Measurements from ENCODE around the gene SVOP. TPM values are rescaled to one million over a fixed set of nuclear protein-coding genes. Genes with fewer than 3 reads are reported as not detected.
"Not testable (repeated sequence)": the region's sequence is repeated elsewhere in the genome, so short reads cannot be mapped to it uniquely, and the experiment has no call there.

The SVOP gene
- polyA plus RNA-seq, 3 donors, result not detected

GRCh38 chr12:108995370-108995992 lies 25.4 kb downstream of the SVOP start:
- Mint-ChIP-seq H3K27ac (no peak overlapping the region), H3K4me3 (no peak overlapping the region), H3K4me1 (no peaks in the 10 kb centered on the region), H3K9me3 (peaks cover 0 to 4% (median 2%) of the 10 kb centered on the region in 7 donors), H3K27me3 (ENCODE audit: low read depth in 3 of 3) (peaks cover 2 to 8% (median 5%) of the 10 kb centered on the region in 3 donors), H3K36me3 (no peaks in the 10 kb centered on the region)
- intact Hi-C loops (cut with micrococcal nuclease), result no loop called here
- WGBS (ENCODE audit: insufficient coverage), result no CpG with 5 or more reads among the region's 6 CpGs
- no peak for DNase-seq
- no peak overlapping the region for H3K4me3 ChIP-seq (replicated peaks in 1 of 3; ENCODE audit: low read depth in 2 of 3, low read length in 3 of 3)
- H3K9me3 ChIP-seq (replicated peaks in 1 of 2; ENCODE audit: control insufficient read depth in 1 of 2, insufficient read depth in 1 of 2, low read length in 2 of 2), result no peaks in the 10 kb centered on the region
- TF ChIP-seq CTCF (IDR thresholded peaks at IDR 0.05), result no peak
- no peak overlapping the region for H2AFZ ChIP-seq (ENCODE audit: insufficient read depth, low read depth, low read length, poor library complexity, severe bottlenecking)
- no peaks in the 10 kb centered on the region for H4K20me1 ChIP-seq (ENCODE audit: insufficient read depth, low read length)
- H3K79me2 ChIP-seq (ENCODE audit: insufficient read depth, low read length), result no peaks in the 10 kb centered on the region
- no peaks in the 10 kb centered on the region for H3K27me3 ChIP-seq (ENCODE audit: control insufficient read depth in 2 of 2, insufficient read depth in 2 of 2, low read length in 2 of 2)
- no peak overlapping the region for H3K27ac ChIP-seq (ENCODE audit: low read depth in 1 of 2, low read length in 2 of 2)
- H3K9ac ChIP-seq (ENCODE audit: insufficient read depth, low read length, poor library complexity, severe bottlenecking), result no peak overlapping the region
- H3K36me3 ChIP-seq (replicated peaks in 1 of 2; ENCODE audit: control insufficient read depth in 1 of 2, insufficient read depth in 2 of 2, low read length in 2 of 2), result no peaks in the 10 kb centered on the region
- H3K4me2 ChIP-seq (replicated peaks; ENCODE audit: extremely low read depth, low read length, poor library complexity, severe bottlenecking), result no peak overlapping the region
- no peaks in the 10 kb centered on the region for H3K4me1 ChIP-seq (ENCODE audit: control insufficient read depth in 1 of 2, insufficient read depth in 2 of 2, low read length in 2 of 2)

GRCh38 chr12:108990103-108990502 lies 30.8 kb downstream of the SVOP start:
- H3K27ac ChIP-seq (ENCODE audit: low read depth in 1 of 2, low read length in 2 of 2); H3K79me2 ChIP-seq (ENCODE audit: insufficient read depth, low read length); H3K27me3 Mint-ChIP-seq (ENCODE audit: low read depth in 3 of 3); H3K4me1 Mint-ChIP-seq; H3K4me1 ChIP-seq (ENCODE audit: control insufficient read depth in 1 of 2, insufficient read depth in 2 of 2, low read length in 2 of 2); H3K36me3 Mint-ChIP-seq; intact Hi-C loops (cut with micrococcal nuclease); H2AFZ ChIP-seq (ENCODE audit: insufficient read depth, low read depth, low read length, poor library complexity, severe bottlenecking); H3K4me3 ChIP-seq (replicated peaks in 1 of 3; ENCODE audit: low read depth in 2 of 3, low read length in 3 of 3); H3K9ac ChIP-seq (ENCODE audit: insufficient read depth, low read length, poor library complexity, severe bottlenecking); H3K4me3 Mint-ChIP-seq; H3K27ac Mint-ChIP-seq; H3K27me3 ChIP-seq (ENCODE audit: control insufficient read depth in 2 of 2, insufficient read depth in 2 of 2, low read length in 2 of 2); H3K9me3 ChIP-seq (replicated peaks in 1 of 2; ENCODE audit: control insufficient read depth in 1 of 2, insufficient read depth in 1 of 2, low read length in 2 of 2); H4K20me1 ChIP-seq (ENCODE audit: insufficient read depth, low read length); H3K36me3 ChIP-seq (replicated peaks in 1 of 2; ENCODE audit: control insufficient read depth in 1 of 2, insufficient read depth in 2 of 2, low read length in 2 of 2); DNase-seq; H3K4me2 ChIP-seq (replicated peaks; ENCODE audit: extremely low read depth, low read length, poor library complexity, severe bottlenecking): not testable (repeated sequence)
- peaks cover 0 to 10% (median 0%) of the 10 kb centered on the region in 7 donors for H3K9me3 Mint-ChIP-seq
- no CpG with 5 or more reads among the region's 5 CpGs for WGBS (ENCODE audit: insufficient coverage)

All from CD14-positive monocyte (primary cell).